Activated CD4-positive, CD25-positive, alpha-beta regulatory T cell treated with anti-CD3 and anti-CD28 coated beads, Interleukin-2, amount 50 U/mL, for 16 hours (primary cell): ENCODE results near the gene SPRYD3.

ENCODE experiments used
- DNase-seq: peaks from one replicate; pipeline ENCODE4 v3.0.0-alpha.2; 2020; ENCODE audit warnings: low read depth, low spot score

SPRYD3 gene

GRCh38 chr12:53078425-53079225 lies 565 bp downstream of the SPRYD3 start:
- no peak for DNase-seq

GRCh38 chr12:53077030-53077429 lies 2.2 kb downstream of the SPRYD3 start:
- DNase-seq: no peak

DNA sequence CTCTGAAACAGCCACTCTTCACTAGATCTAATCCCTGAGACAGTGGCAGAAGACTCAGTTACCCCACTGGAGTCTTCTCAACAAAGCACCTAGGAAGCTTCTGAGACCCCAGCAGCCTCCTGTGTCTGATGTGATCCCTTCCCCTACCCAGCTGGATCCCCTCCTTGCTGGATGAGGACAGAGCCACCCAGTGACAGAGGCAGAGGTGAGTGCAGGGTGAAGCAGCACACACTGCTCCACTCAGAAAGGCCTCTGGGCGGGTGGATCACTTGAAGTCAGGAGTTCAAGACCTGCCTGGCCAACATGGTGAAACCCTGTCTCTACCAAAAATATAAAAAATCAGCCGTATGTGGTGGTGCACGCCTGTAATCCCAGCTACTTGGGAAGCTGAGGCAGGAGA lies 2.7 kb downstream of the SPRYD3 start:
- no peak for DNase-seq

- DNase-seq: no peak
Observed at GRCh38 chr12:53074999-53075370, 4.2 kb downstream of the SPRYD3 start.

DNA sequence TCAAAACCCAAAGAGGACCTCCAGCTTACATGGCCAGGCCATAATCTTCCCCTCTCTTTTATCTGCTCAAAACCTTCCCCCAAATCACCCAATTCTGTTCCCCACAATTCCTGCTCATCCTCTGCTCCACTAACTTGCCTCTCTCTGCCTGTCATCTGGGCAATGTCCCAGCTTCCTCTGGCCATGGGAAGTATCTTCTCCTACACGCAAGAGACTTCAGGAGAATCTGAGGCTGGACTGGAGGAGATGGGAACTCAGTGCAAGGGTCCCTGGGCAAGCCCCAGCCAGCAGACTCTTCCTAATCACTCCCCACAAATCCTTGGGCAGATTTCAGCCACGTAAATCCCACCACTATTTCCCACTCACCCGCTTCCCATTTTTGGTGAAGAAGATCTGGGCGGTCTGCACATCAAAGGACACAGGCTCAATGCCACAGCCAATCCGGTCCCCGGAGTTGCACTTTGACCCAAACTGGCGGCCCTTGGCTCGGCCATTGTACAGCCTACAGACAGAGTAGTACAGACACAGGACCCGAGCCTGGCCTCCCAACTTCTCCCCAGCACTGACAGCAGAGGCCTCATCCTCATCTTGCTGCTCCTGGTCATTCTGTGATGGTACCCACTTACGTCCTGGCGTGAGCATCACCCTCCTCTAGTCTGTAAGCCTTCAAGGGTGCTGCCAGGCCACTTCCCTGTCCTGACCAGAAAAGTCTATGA lies 4.7 kb downstream of the SPRYD3 start:
- DNase-seq: no peak

DNA sequence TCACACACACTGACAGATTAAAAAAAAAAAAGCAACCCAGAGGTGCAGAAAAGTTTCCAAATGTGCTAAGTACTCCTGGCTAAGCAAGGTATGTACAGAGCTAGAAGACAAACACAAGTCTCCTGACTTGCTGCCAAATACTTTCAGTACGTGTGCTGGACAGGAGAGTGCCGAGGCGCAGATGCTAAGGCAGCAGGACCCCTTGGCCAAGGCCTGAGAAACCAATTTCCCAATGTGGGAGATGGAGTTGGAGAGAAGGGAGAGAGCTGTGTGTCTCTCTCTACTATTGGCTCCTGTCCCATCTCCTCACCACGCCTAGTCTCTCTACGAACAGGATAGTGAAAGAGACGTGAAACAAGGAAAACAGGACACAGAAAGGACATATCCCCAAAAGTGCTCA lies 5.3 kb downstream of the SPRYD3 start:
- DNase-seq: no peak

GRCh38 chr12:53071591-53072551 lies 7.3 kb downstream of the SPRYD3 start:
- no peak for DNase-seq

DNA sequence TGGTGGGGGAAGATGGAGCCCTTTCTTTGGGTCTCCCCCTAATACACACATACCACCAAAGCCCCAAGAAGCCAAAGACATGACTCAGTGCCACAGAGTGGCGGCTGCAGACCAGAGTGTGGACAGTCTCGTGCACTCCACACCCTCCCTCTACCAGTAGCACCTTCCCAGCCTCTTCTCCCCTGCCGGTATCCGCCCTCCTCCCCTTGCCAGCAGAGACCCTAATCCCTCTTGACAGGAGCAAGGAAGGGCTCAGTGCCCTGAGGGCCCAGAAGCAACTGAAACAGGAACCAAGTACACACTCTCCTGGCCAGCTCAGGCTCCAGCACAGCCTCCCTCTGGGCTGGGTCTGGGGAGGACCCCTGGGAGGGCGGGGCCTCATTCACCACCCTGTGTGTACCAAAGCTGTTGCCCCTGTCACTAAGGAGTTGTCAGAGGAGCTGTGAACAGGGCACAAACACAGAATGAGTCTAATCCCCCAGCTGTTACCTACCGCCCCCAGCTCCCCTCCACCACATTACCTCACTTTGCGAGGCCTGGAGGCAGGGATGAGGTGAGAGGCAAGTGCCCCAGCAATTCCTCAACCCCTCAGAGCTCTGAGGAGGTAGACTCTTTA lies 8.2 kb downstream of the SPRYD3 start:
- DNase-seq: no peak

GRCh38 chr12:53069621-53070410 lies 9.4 kb downstream of the SPRYD3 start:
- DNase-seq: no peak

- DNase-seq: no peak
Observed at GRCh38 chr12:53068811-53069585, 10.2 kb downstream of the SPRYD3 start.

DNA sequence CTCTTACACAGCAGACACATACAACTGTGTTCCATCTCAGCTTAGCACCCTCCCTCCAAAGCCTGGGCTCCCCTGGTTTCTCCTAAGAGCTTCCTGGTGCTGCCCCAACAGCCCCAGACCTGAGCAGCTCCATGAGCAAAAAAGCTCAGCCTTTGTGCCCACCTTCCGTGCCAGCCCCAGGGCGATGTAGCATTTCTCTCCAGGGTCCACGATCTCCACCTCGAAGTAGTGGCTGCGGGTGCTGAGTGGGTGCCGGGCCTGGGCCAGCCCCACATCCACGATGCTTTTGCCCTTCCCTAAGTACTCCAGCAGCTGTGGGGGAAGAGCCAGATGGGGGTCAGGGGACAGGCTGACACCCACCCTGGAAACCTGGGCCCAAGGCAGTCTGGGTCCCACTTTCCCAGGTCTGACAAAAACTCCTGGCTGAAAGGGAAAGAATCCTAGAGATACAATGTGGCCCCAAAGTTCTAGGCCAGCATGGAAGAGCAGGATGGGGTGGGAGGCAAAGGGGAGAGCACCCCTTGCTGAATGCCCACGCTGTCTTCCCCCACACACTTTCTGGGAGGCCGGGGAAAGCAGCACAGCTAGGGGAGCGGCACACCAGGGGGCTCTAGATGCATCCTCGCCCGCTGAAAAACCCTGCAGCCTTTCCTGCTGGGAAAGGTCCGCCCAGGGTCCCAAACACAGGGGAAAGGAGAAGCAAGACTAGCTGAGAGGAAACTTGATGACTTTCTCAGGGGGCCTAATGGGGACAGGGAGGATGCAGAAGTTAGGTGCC lies 11.0 kb downstream of the SPRYD3 start:
- no peak for DNase-seq

DNA sequence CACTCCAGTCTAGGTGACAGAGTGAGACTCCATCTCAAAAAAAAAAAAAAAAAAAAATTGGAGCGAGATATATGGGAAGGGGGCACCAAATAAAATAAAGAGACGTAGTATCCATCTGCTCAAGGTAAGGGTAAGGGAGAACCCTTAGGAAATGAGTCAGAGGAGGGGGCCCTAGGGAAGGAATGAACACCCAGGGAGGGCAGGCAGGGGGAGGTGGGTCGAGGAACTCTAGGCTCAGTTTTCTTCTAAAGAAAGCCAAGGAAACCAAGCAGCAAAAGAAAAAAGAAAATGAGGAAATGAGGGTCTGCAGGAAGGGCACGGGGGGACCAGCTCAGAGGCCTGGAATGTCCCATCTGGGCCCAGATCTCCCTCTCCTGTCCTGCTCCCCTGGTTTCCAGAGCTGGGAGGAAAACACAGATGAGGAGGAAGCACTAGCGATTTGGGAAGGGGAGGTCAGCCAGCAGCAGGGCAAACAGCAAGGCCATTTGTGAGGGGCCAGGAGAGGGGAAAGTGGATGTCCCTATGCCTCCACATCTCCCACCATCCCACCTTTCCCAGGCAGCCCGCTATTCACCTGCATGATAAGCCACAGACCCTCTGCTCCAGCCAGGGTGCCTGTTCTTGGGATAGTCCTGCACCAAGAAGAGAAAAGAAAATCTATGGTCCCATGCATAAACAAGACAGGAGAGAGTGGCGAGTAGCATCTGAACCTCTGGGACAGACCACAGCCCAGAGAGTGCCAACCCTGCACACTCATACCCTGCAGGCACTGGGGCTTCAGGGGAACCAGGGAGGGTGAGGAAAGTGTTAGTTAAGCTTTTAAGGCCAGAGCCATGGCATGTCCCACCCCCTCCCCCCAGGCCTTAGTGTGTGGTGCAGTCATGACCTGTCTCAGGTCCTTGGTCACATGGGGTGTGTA lies 11.9 kb downstream of the SPRYD3 start:
- no peak for DNase-seq

DNA sequence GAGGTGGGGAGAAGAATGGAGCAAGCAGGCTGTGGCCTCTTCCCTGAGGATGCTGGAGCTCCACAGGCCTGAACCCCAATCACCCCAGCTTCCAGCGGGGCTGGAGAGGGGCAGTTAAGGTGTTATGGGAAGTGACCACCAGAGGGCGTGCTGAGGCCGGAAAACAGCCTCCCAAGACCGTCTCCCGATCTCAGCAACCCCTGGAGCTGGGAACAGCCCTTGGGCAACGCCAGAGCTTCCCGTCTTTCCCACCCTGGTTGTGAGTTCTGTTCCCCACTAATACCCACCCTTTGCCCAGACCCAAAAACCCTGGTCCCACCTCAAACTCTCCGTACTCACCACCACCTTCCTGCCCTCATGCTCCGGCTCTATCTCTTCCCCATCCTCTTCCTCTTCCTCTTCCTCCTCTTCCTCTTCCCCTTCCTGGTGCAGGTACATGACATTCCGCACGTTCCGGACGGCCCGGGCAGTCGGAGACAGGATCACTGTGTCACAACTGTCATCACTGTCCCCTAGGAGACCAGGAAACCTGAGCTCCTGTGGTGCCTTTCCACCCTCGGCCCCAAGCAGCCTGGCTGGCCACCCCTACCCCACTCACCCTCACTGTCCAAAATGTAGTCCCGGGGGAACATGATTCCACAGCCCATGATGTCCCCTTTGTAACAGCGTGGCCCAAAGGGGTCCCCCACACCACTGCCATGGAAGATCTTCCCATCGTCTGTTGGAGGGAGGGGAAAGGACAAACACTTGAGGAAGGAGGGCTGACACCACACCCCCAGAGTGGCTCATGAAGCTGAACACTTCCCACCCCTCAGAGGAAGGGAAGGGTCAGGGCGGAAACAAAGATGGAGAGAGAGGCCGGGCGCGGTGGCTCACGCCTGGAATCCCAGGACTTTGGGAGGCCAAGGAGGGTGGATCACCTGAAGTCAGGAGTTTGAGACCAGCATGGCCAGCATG lies 12.9 kb downstream of the SPRYD3 start:
- peak; percentile 42 for DNase-seq

GRCh38 chr12:53065470-53065869 lies 13.7 kb downstream of the SPRYD3 start:
- no peak for DNase-seq

DNA sequence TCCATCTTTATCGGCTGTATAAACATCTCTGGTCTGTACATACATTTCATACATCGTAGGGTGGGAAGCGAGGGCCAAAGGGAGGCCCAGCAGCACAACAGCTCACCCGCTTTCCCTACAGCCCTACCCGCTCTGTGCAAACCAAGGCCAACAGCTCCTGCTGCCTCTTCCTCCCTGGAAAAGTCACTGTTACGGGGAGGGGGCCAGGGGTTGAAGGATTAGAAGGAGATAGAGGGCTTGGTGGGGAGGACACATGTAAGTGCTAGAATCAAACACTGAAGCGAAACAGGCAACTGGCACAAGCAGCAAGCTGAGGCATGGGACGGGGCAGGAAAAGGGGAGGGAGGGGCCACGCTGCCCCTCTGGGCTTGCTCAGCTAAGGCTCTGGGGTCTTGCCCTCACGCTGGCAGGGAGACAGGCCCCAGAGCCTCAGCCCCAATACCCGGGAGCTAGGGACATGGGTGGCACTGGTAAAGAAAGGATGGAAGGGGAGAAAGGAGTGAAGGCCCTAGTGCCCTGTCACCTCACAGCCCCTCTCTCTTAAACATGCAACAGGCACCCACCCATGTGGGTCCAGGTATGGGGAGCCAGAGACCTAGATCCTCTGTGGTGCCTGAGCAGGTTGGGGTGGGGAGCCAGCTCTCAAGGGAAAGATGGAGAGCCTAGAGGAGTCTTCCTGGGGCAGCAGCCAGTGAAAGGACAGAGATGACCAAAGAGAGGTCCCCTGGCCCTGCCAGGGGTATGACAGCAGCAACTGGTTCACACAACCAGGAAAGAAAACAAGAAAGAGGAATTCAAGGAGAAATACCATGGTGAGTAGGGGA lies 14.4 kb downstream of the SPRYD3 start:
- DNase-seq: no peak
